NT2/D1 (cell line): ENCODE results near the gene RTN4R.

Source experiments
- YY1 ChIP-seq: IDR thresholded peaks from 2 replicates; pipeline ENCODE4 v1.6.1; 2011; ENCODE audit not compliant: insufficient read length, insufficient read depth
- ZNF274 ChIP-seq: IDR thresholded peaks from 2 replicates; pipeline ENCODE4 v1.6.1; 2011; ENCODE audit warnings: mild to moderate bottlenecking, low read depth, low read length

GRCh38 chr22:20258584-20259326, 9.4 kb downstream of the RTN4R start:
- TF ChIP-seq YY1 (no peak), ZNF274 (no peak)
